OCI-LY1 (cell line): ENCODE results near the gene SMIM7.

Source experiments
- EZH2 ChIP-seq: fragments of 200-600 bp; sonication (generic), shearing (Covaris generic); IDR thresholded peaks from 2 replicates; pipeline ENCODE4 v1.8.0; 2017; ENCODE audit warnings: borderline replicate concordance, mixed run types, mild to moderate bottlenecking, antibody characterized with exemption, low read length, moderate library complexity, mixed read lengths
- TF ChIP-seq, protein P1 (sequence below): fragments of 200-600 bp; sonication (generic), shearing (Covaris generic); IDR thresholded peaks from 2 replicates; pipeline ENCODE4 v1.5.1; 2017; ENCODE audit warnings: mild to moderate bottlenecking, antibody characterized with exemption, low read length, moderate library complexity, mixed read lengths

DNA sequence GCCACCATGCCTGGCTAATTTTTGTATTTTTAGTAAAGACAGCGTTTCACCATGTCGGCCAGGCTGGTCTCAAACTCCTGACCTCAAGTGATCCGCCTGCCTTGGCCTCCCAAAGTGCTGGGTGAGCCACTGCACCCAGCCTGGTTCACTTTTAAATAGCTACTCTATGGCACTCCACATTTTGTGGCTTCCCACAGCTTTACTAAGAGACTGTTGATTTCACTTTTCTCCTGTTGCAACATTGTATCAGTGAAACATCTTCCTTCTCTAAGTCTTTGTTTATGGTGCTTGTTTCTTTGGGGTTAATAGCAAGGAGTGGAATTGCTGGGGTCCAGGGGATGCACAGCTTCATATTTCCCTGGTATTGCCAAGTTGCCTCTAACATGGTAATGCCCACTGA is 13.3 kb upstream of the SMIM7 start:
- TF ChIP-seq, protein P1, sequence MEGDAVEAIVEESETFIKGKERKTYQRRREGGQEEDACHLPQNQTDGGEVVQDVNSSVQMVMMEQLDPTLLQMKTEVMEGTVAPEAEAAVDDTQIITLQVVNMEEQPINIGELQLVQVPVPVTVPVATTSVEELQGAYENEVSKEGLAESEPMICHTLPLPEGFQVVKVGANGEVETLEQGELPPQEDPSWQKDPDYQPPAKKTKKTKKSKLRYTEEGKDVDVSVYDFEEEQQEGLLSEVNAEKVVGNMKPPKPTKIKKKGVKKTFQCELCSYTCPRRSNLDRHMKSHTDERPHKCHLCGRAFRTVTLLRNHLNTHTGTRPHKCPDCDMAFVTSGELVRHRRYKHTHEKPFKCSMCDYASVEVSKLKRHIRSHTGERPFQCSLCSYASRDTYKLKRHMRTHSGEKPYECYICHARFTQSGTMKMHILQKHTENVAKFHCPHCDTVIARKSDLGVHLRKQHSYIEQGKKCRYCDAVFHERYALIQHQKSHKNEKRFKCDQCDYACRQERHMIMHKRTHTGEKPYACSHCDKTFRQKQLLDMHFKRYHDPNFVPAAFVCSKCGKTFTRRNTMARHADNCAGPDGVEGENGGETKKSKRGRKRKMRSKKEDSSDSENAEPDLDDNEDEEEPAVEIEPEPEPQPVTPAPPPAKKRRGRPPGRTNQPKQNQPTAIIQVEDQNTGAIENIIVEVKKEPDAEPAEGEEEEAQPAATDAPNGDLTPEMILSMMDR, result no peak
- no peak for TF ChIP-seq EZH2
